WTC11 (cell line): Measurements from ENCODE around the gene TMEM63C.

Source experiments
- FOXP4 ChIP-seq: sonication (generic); formaldehyde crosslinking; IDR thresholded peaks from 2 replicates; pipeline ENCODE4 v1.8.0; 2022; ENCODE audit warnings: mild to moderate bottlenecking, missing genetic modification reagents
- PREB ChIP-seq: sonication (generic); formaldehyde crosslinking; IDR thresholded peaks from 2 replicates; pipeline ENCODE4 v1.8.1; 2022; ENCODE audit warnings: mild to moderate bottlenecking, missing genetic modification reagents, moderate library complexity, borderline replicate concordance
- SP1 ChIP-seq: sonication (generic); formaldehyde crosslinking; conservative IDR thresholded peaks from 2 replicates; pipeline ENCODE4 v1.8.1; 2022; ENCODE audit warnings: missing genetic modification reagents

- TF ChIP-seq SP1 (CRISPR knock-in tag) (no peak), PREB (no peak), FOXP4 (CRISPR knock-in tag) (no peak)
Measured at GRCh38 chr14:77203611-77204458, 22.2 kb downstream of the TMEM63C start.
